GM12864 (cell line): ENCODE measurements around the gene MEAF6.

Source experiments
- DNase-seq: peaks from one replicate; pipeline ENCODE4 v3.0.0-alpha.2; 2011; ENCODE audit warnings: low read depth
- H3K4me3 ChIP-seq: 2 replicates; pipeline ENCODE4 v1.5.1; 2011; ENCODE audit warnings: mild to moderate bottlenecking, low read depth, low read length, control low read depth
- TF ChIP-seq, protein P1 (sequence below): IDR thresholded peaks from 2 replicates; pipeline ENCODE4 v1.5.1; 2011; ENCODE audit warnings: low read depth, mild to moderate bottlenecking, moderate library complexity, low read length, control low read depth, inconsistent platforms; ENCODE audit errors: missing control alignments

Gene MEAF6

DNA sequence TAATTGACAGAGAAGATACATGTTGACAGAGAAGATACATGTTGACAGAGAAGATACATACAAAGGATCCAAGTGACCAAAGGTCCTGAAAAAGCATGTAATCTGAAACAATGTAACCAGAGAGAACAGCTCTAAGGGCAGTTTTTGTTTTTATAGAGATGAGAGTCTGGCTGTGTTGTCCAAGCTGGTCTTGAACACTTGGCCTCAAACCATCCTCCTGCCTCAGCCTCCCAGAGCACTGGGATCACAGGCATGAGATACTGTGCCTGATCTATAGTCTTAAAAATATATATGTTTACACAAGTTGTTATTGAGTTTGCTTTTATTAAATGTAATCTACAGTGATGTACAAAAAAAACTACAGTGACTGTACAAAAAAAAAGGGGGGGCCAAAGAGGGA is 12.5 kb downstream of the MEAF6 start:
- TF ChIP-seq, protein P1, sequence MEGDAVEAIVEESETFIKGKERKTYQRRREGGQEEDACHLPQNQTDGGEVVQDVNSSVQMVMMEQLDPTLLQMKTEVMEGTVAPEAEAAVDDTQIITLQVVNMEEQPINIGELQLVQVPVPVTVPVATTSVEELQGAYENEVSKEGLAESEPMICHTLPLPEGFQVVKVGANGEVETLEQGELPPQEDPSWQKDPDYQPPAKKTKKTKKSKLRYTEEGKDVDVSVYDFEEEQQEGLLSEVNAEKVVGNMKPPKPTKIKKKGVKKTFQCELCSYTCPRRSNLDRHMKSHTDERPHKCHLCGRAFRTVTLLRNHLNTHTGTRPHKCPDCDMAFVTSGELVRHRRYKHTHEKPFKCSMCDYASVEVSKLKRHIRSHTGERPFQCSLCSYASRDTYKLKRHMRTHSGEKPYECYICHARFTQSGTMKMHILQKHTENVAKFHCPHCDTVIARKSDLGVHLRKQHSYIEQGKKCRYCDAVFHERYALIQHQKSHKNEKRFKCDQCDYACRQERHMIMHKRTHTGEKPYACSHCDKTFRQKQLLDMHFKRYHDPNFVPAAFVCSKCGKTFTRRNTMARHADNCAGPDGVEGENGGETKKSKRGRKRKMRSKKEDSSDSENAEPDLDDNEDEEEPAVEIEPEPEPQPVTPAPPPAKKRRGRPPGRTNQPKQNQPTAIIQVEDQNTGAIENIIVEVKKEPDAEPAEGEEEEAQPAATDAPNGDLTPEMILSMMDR: no peak
- H3K4me3 ChIP-seq: no peak overlapping the region

DNA sequence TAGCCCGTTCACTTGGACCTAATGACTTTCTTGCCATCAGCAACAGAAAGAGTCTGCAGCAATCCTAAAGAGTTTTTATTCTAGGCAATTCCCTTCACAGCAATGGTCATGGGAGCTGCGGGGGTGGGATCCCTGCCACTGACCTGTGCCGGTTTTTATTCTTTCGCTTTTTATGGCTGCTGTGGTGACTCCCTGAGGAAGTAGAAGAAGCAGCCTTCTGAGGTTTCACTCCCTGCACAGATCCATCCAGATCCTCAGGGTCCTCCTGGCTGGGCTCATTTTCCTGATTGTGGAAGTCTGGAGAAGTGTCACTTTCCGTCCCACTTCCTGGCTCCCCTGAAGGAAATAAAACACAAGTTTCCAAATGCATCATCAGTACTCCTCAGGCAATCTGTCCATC is 12.9 kb downstream of the MEAF6 start:
- DNase-seq: no peak
- TF ChIP-seq, protein P1: no peak
- no peak overlapping the region for H3K4me3 ChIP-seq

More for the DNA sequence above, 12.5 kb downstream of the MEAF6 start:
- no peak for DNase-seq

DNA sequence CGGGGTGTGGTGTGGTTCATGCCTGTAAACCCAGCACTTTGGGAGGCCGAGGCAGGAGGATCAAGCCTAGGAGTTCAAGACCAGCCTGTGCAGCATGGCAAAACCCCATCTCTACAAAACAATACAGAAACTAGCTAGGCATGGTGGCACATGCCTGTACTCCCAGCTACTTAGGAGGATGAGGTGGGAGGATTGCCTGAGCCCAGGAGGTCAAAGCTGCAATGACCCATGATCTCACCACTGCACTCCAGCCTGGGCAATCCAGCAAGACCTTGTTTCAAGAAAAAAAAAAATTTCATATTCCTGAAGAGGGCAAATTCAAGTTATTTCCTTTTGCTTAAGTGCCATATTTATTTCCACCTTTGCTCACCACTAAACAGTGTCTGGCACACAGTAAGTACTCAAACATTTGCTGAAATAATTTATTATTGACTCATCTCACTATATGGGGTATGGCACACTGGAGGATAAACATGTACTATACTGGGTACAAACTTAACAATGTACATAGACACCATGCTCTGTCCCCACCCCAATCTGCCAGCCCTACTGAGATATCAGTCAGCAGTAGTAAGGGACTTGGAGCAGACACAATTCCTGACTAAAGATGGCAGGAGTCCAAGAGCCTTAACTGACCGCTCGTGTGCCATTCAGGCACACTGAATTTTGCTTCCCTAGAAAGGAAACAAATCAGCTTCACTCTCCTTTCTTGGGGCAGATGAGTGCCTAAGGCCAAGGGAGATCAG is 15.5 kb downstream of the MEAF6 start:
- no peak overlapping the region for H3K4me3 ChIP-seq
- DNase-seq: no peak
- TF ChIP-seq, protein P1: no peak

DNA sequence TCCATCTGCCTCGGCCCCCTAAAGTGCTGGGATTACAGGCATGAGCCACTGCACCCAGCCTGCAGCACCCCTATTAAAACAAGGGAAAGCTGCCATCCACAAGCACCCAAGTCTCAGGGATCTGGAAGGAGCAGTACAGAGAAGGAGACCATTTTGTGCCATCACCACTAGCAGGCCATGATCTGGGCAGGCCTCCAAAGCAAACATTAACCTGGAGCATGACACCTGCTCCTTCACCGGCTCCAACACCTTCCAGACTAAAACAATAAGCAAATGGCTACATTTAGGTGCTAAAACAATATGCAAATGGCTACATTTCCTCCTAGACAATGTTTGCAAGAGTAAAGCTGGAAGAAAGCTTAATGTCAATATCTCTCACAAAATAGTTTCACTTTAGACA is 16.7 kb downstream of the MEAF6 start:
- no peak for DNase-seq
- H3K4me3 ChIP-seq: no peak overlapping the region
- TF ChIP-seq, protein P1: no peak

DNA sequence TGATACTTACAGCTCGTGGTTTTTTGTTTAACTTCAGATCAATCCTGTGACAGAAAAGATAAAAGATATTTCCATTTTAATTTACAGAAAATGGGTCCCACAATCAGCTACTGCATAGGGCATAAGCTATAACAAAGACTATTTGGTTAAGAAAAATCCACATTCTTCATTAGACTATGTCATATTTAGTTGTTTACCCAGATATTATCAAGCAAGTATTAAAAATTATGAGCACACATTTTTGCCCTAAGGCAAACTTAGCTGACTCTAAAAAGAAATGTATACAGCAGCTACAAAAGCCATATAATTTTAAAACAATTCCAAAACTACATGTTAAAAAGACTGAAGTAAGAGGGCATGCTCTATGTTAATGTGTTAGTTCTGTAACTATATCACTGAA is 18.7 kb downstream of the MEAF6 start:
- TF ChIP-seq, protein P1: no peak
- DNase-seq: no peak
- no peak overlapping the region for H3K4me3 ChIP-seq

DNA sequence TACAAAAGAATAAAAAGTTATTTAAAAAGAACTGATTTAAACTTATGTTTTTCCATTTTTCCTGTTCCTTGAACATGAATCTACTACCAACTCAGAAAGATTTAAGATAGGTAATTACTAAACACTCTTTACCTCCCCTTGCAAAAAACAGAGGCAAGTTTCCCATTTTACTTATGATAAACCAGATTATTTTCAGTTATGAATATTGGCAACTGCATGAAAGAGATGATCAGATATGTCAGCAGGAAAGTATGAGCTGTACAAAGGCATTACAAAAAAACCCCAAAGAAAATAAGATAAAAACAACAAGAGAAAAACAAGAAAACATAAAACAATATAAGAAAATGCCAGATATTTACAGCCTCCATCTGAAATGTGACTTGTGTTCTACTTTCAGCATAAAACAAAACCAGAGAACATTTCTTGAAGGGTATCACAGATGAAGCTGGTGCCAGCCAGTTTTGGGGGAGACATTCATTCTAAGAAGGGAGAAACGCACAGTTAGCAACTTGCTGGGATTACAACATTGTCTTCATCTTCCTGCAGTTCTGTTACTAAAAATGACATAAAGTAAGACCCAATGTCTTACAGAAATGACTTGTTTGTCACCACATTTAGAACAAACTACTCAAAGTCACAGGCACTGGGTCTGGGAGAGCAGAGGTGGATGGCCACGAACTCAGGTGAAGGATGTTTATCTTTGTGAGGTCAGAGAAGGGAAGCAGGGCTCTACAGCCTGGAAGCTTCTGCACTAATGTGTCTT is 21.0 kb downstream of the MEAF6 start:
- TF ChIP-seq, protein P1: no peak

More for the DNA sequence above, 21.0 kb downstream of the MEAF6 start:
- no peak for DNase-seq
- no peak overlapping the region for H3K4me3 ChIP-seq
